Endothelial cell of umbilical vein (primary cell): Measurements from ENCODE around the gene TSPAN31. TPM values are rescaled to one million over a fixed set of nuclear protein-coding genes. Genes with fewer than 3 reads are reported as not detected.

ENCODE experiments used
- BruUV-seq: library from RNA; stranded (reverse); fragments of 400-500 nt; replicated peaks from 2 replicates; lab custom pipeline; 2021; lab: Mats Ljungman, UMichigan
- CTCF ChIA-PET: fragments of 300-600, 350-600 bp; sonication (Branson Sonifier 250); formaldehyde crosslinking; loops from one replicate; lab custom pipeline; 2021; ENCODE audit warnings: antibody characterized with exemption, inconsistent platforms; lab: Charles Lee
- POLR2A ChIA-PET: fragments of 300-600, 350-600 bp; sonication (Branson Sonifier 250); formaldehyde crosslinking; loops from one replicate; lab custom pipeline; 2021; ENCODE audit warnings: antibody characterized with exemption, inconsistent platforms; lab: Charles Lee
- DNase-seq: peaks from one replicate; pipeline ENCODE4 v3.0.0-alpha.2; 2011; ENCODE audit warnings: low read depth, low spot score
- FAIRE-seq: peaks from 2 replicates; lab custom pipeline; 2011; peaks lifted over from hg19 to GRCh38; lab: Jason Lieb, UNC
- H2AFZ ChIP-seq: 2 replicates; pipeline ENCODE4 v1.6.0; 2012; ENCODE audit warnings: low read depth, low read length, control low read depth, inconsistent platforms
- H3K27ac ChIP-seq: 2 replicates; pipeline ENCODE4 v1.5.1; 2011; ENCODE audit warnings: low read depth, mild to moderate bottlenecking, control low read depth, low read length, moderate library complexity; ENCODE audit not compliant: insufficient read depth
- H3K27me3 ChIP-seq, 2 experiments: 2 replicates each; pipeline versions ENCODE4 v1.6.0 to v1.6.1; 2011; ENCODE audit warnings: low read length in 2 of 2, mixed read lengths in 1 of 2; ENCODE audit not compliant: control insufficient read depth in 2 of 2, insufficient read depth in 2 of 2
- H3K36me3 ChIP-seq, 2 experiments: 2 replicates in 1 of 2; 3 replicates in 1 of 2; pipeline ENCODE4 v1.5.1; 2011; ENCODE audit warnings: low read length in 2 of 2, mild to moderate bottlenecking in 1 of 2, moderate library complexity in 1 of 2; ENCODE audit not compliant: control insufficient read depth in 2 of 2, insufficient read depth in 2 of 2; ENCODE audit errors: extremely low read depth in 1 of 2
- H3K4me1 ChIP-seq: 3 replicates; pipeline ENCODE4 v1.5.1; 2011; ENCODE audit warnings: mild to moderate bottlenecking, low read length; ENCODE audit not compliant: control insufficient read depth, insufficient read depth; ENCODE audit errors: extremely low read depth
- H3K4me2 ChIP-seq: 2 replicates; pipeline ENCODE4 v1.6.1; 2011; ENCODE audit warnings: low read length, control low read depth, mixed read lengths; ENCODE audit not compliant: insufficient read depth
- H3K4me3 ChIP-seq, 3 experiments: fragments of 200-600 bp in 1 of 3; sonication (generic), shearing (Covaris generic) in 1 of 3; replicated peaks in 1 of 3; 2 replicates each; pipeline ENCODE4 v1.5.1; 2011 to 2016; ENCODE audit warnings: control low read depth in 3 of 3, low read length in 3 of 3, mild to moderate bottlenecking in 2 of 3, inconsistent platforms in 1 of 3, low read depth in 1 of 3, moderate library complexity in 1 of 3; ENCODE audit not compliant: insufficient read depth in 1 of 3
- H3K79me2 ChIP-seq: 2 replicates; pipeline ENCODE4 v1.6.0; 2012; ENCODE audit warnings: low read length, inconsistent platforms; ENCODE audit not compliant: control insufficient read depth, insufficient read depth
- H3K9ac ChIP-seq: replicated peaks from 2 replicates; pipeline ENCODE3; 2011; ENCODE audit warnings: low read length, control low read depth; ENCODE audit not compliant: insufficient read depth; ENCODE audit errors: extremely low read depth
- H3K9me1 ChIP-seq: replicated peaks from 3 replicates; pipeline ENCODE4 v1.6.0; 2011; ENCODE audit warnings: mild to moderate bottlenecking, low read length; ENCODE audit not compliant: control insufficient read depth, insufficient read depth; ENCODE audit errors: extremely low read depth
- H3K9me3 ChIP-seq: replicated peaks from 2 replicates; pipeline ENCODE4 v1.5.1; 2012; ENCODE audit warnings: low read length, inconsistent platforms; ENCODE audit not compliant: control insufficient read depth, insufficient read depth
- H4K20me1 ChIP-seq: replicated peaks from 2 replicates; pipeline ENCODE3; 2011; ENCODE audit warnings: mild to moderate bottlenecking, low read length; ENCODE audit not compliant: control insufficient read depth, insufficient read depth; ENCODE audit errors: extremely low read depth
- EZH2 ChIP-seq: IDR thresholded peaks from 2 replicates; pipeline ENCODE4 v1.6.1; 2012; ENCODE audit warnings: borderline replicate concordance, low read depth, mild to moderate bottlenecking, moderate library complexity, low read length, inconsistent platforms; ENCODE audit not compliant: severe bottlenecking
- FOS ChIP-seq: IDR thresholded peaks from 2 replicates; pipeline ENCODE4 v1.6.1; 2011; ENCODE audit warnings: mild to moderate bottlenecking, low read length, moderate library complexity, borderline replicate concordance; ENCODE audit not compliant: insufficient read depth
- GATA2 ChIP-seq: IDR thresholded peaks from 2 replicates; pipeline ENCODE4 v1.7.0; 2011; ENCODE audit warnings: low read depth, mild to moderate bottlenecking, moderate library complexity, mixed read lengths, low read length; ENCODE audit not compliant: insufficient read length, insufficient read depth
- JUN ChIP-seq: IDR thresholded peaks from 2 replicates; pipeline ENCODE4 v1.6.1; 2011; ENCODE audit warnings: borderline replicate concordance, low read depth; ENCODE audit not compliant: insufficient read length, insufficient read depth
- MYC ChIP-seq: IDR thresholded peaks from one replicate; pipeline ENCODE4 v1.6.1; 2011; ENCODE audit warnings: mild to moderate bottlenecking, low read depth, low read length
- POLR2A ChIP-seq: IDR thresholded peaks from 2 replicates; pipeline ENCODE4 v1.6.1; 2012; ENCODE audit warnings: low read depth, mild to moderate bottlenecking, control low read depth, low read length
- POLR2AphosphoS5 ChIP-seq: IDR thresholded peaks from 2 replicates; pipeline ENCODE4 v1.6.1; 2012; ENCODE audit warnings: low read depth, mild to moderate bottlenecking, control low read depth, low read length, moderate library complexity; ENCODE audit not compliant: insufficient read depth
- dilution Hi-C: fragments of 300-500 bp; cut with MboI; formaldehyde crosslinking; loops from one replicate; pipeline ENCODE4 v1.15.0; 2019; ENCODE audit warnings: low sequenced_read_pairs; ENCODE audit not compliant: extremely low pct_ligation_motif_present
- intact Hi-C: fragments of 100-400 bp; cut with micrococcal nuclease; formaldehyde crosslinking; loops from one replicate; pipeline ENCODE4 v1.10.0; 2022
- polyA plus RNA-seq, 4 experiments: library from polyadenylated mRNA; depleted of rRNA in 3 of 4; stranded (reverse) in 3 of 4; unstranded in 1 of 4; fragments of >200 nt; gene quantifications; 2 replicates each; pipeline versions ENCODE4 v1.2.1 to v1.2.3, GENCODE V29; 2011 to 2012; ENCODE audit warnings: missing spikeins in 1 of 4
- total RNA-seq: library from RNA; stranded (reverse); gene quantifications from 2 replicates; pipeline ENCODE4 v1.2.3, GENCODE V29; 2021
- TF ChIP-seq, protein P1 (sequence below), 2 donors: IDR thresholded peaks; 1 replicate in 1 of 2; 2 replicates in 1 of 2; pipeline ENCODE4 v1.5.1; 2011; ENCODE audit warnings: low read length in 2 of 2, mild to moderate bottlenecking in 2 of 2, moderate library complexity in 2 of 2, control low read depth in 1 of 2, inconsistent platforms in 1 of 2, low read depth in 1 of 2; ENCODE audit not compliant: insufficient read depth in 1 of 2; ENCODE audit errors: extremely low read depth in 1 of 2
- TF ChIP-seq, protein P2 (sequence below): IDR thresholded peaks from 2 replicates; pipeline ENCODE4 v1.6.1; 2011; ENCODE audit not compliant: insufficient read depth, insufficient read length

TSPAN31 gene
- total and polyA plus RNA-seq, 2 donors (not counting 3 experiments of a cell fraction or from before 2014, with no cell fraction given) = 15.0 to 43.9 TPM

GRCh38 chr12:57731411-57732080 lies 13.3 kb upstream of the TSPAN31 start:
- Histone ChIP-seq H3K9ac (no peak overlapping the region), H3K4me1 (peaks cover 5% of the 10 kb centered on the region), H3K9me1 (no peaks in the 10 kb centered on the region), H3K27ac (no peak overlapping the region), H3K4me2 (no peak overlapping the region), H3K4me3 (no peak overlapping the region), H4K20me1 (no peaks in the 10 kb centered on the region), H3K27me3 (peaks cover 43 to 51% of the 10 kb centered on the region in 2 experiments), H2AFZ (no peak overlapping the region), H3K9me3 (no peaks in the 10 kb centered on the region), H3K79me2 (no peaks in the 10 kb centered on the region), H3K36me3 (no peaks in the 10 kb centered on the region)
- no peak for DNase-seq
- ChIA-PET CTCF (no interaction called here), POLR2A (no interaction called here)
- dilution Hi-C loops = no loop called here
- intact Hi-C loops = no loop called here
- no TSS peak for BruUV-seq
- FAIRE-seq = no peak
- TF ChIP-seq, protein P1, sequence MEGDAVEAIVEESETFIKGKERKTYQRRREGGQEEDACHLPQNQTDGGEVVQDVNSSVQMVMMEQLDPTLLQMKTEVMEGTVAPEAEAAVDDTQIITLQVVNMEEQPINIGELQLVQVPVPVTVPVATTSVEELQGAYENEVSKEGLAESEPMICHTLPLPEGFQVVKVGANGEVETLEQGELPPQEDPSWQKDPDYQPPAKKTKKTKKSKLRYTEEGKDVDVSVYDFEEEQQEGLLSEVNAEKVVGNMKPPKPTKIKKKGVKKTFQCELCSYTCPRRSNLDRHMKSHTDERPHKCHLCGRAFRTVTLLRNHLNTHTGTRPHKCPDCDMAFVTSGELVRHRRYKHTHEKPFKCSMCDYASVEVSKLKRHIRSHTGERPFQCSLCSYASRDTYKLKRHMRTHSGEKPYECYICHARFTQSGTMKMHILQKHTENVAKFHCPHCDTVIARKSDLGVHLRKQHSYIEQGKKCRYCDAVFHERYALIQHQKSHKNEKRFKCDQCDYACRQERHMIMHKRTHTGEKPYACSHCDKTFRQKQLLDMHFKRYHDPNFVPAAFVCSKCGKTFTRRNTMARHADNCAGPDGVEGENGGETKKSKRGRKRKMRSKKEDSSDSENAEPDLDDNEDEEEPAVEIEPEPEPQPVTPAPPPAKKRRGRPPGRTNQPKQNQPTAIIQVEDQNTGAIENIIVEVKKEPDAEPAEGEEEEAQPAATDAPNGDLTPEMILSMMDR (IDR thresholded peaks at IDR 0.05; ENCODE audit: extremely low read depth in 1 of 2, insufficient read depth in 1 of 2, low read depth in 1 of 2, low read length in 2 of 2) = no peak
- TF ChIP-seq JUN (no peak), POLR2A (no peak), MYC (no peak), GATA2 (no peak), POLR2AphosphoS5 (no peak), FOS (no peak), EZH2 (no peak)
- TF ChIP-seq, protein P2, sequence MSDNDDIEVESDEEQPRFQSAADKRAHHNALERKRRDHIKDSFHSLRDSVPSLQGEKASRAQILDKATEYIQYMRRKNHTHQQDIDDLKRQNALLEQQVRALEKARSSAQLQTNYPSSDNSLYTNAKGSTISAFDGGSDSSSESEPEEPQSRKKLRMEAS = no peak
